HG02938 (cell line): Measurements from ENCODE around the gene MATN3.

Experiments
- ATAC-seq: cut with Tn5 transposase; IDR thresholded peaks from one replicate; pipeline ENCODE4 v1.9.1; 2021; ENCODE audit warnings: mild to moderate bottlenecking, moderate library complexity; ENCODE audit not compliant: unreplicated experiment

The MATN3 gene

DNA sequence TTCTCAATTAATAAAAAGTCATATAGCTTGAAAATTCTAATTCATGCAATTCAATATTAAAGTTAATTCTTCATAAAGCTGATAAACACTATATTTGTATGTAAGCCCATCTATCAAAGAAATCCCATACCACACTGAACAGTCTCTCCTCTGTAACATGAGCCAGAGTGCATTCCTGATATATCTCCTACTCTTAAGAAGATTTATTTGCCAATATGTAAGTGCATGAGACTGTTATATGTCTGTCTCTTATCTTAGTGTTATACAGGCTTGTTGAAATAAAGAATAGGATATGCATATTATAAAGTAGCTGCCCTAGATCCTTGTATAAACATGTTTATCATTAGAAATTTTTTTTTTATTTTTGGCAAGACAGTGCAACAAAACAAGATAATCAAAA is 70.3 kb downstream of the MATN3 start:
- no peak for ATAC-seq
